ENCODE measurements around the gene PPP2R5D.
A peak's percentile ranks its signal among the peaks of the same experiment; 100 is the strongest.

Gene PPP2R5D

GRCh38 chr6:43019152-43019551, 34.8 kb downstream of the PPP2R5D start:
- H3K27me3 Mint-ChIP-seq (ENCODE audit: low read depth) = peaks cover 3% of the 10 kb centered on the region
- peak overlapping the region; percentile 55 to 89 (median 71) for H3K4me3 Mint-ChIP-seq
- H3K36me3 Mint-ChIP-seq (ENCODE audit: low read depth) = peaks cover 33% of the 10 kb centered on the region
- no peaks in the 10 kb centered on the region for H3K9me3 Mint-ChIP-seq
- peaks cover 52% of the 10 kb centered on the region for H3K4me1 Mint-ChIP-seq
- TF ChIP-seq CTCF (IDR thresholded peaks at IDR 0.05; ENCODE audit: unreplicated experiment in 3 of 3) = no peak
- peak overlapping the region; percentile 2 to 57 (median 50) for H3K27ac Mint-ChIP-seq

- Mint-ChIP-seq H3K36me3 (ENCODE audit: low read depth) (peaks cover 43% of the 10 kb centered on the region), H3K9me3 (no peaks in the 10 kb centered on the region), H3K27me3 (ENCODE audit: low read depth) (peaks cover 3% of the 10 kb centered on the region), H3K4me1 (peaks cover 43% of the 10 kb centered on the region), H3K27ac (peak overlapping the region; percentile 93 to 97 (median 96)), H3K4me3 (peak overlapping the region; percentile 86 to 98 (median 97))
- no peak for TF ChIP-seq CTCF (IDR thresholded peaks at IDR 0.05; ENCODE audit: unreplicated experiment in 3 of 3)
Measured at GRCh38 chr6:43020052-43020705, 35.8 kb downstream of the PPP2R5D start.

GRCh38 chr6:43020847-43021246, 36.5 kb downstream of the PPP2R5D start:
- H3K27me3 Mint-ChIP-seq (ENCODE audit: low read depth) = peaks cover 3% of the 10 kb centered on the region
- H3K9me3 Mint-ChIP-seq = no peaks in the 10 kb centered on the region

GRCh38 chr6:43021270-43022047, 37.1 kb downstream of the PPP2R5D start, which contains the start of gene RRP36:
Gene RRP36, plus strand, starts transcription at chr6:43021623. Its CDS starts 32 bp downstream, at chr6:43021655.
- Mint-ChIP-seq H3K27ac (peak within 1 kb of the TSS; percentile 93 to 99 (median 96)), H3K4me3 (peak within 1 kb of the TSS; percentile 97 to 100 (median 98)), H3K4me1 (peaks cover 34% of the 10 kb centered on the region), H3K27me3 (ENCODE audit: low read depth) (peaks cover 3% of the 10 kb centered on the region), H3K36me3 (ENCODE audit: low read depth) (peaks cover 52% of the 10 kb centered on the region), H3K9me3 (no peaks in the 10 kb centered on the region)
- TF ChIP-seq CTCF (IDR thresholded peaks at IDR 0.05; ENCODE audit: unreplicated experiment in 3 of 3) = no peak

More at GRCh38 chr6:43020847-43021246, 36.5 kb downstream of the PPP2R5D start:
- H3K27ac Mint-ChIP-seq = peak overlapping the region; percentile 93 to 97 (median 96)
- peak overlapping the region; percentile 86 to 98 (median 97) for H3K4me3 Mint-ChIP-seq
- H3K4me1 Mint-ChIP-seq = peaks cover 40% of the 10 kb centered on the region
- H3K36me3 Mint-ChIP-seq (ENCODE audit: low read depth) = peaks cover 46% of the 10 kb centered on the region
- no peak for TF ChIP-seq CTCF (IDR thresholded peaks at IDR 0.05; ENCODE audit: unreplicated experiment in 3 of 3)

GRCh38 chr6:43024436-43024835, 40.1 kb downstream of the PPP2R5D start:
- H3K27ac Mint-ChIP-seq = peak overlapping the region in 2 of 3 experiments; percentile 6 to 18
- peaks cover 58% of the 10 kb centered on the region for H3K36me3 Mint-ChIP-seq (ENCODE audit: low read depth)
- H3K27me3 Mint-ChIP-seq (ENCODE audit: low read depth) = no peaks in the 10 kb centered on the region
- TF ChIP-seq CTCF (IDR thresholded peaks at IDR 0.05; ENCODE audit: unreplicated experiment in 3 of 3) = no peak
- peak overlapping the region; percentile 8 to 63 (median 43) for H3K4me3 Mint-ChIP-seq
- no peaks in the 10 kb centered on the region for H3K9me3 Mint-ChIP-seq
- peaks cover 10% of the 10 kb centered on the region for H3K4me1 Mint-ChIP-seq
